SH-SY5Y (cell line): Measurements from ENCODE around the gene COL19A1.

ENCODE experiments used
- GATA2 ChIP-seq: IDR thresholded peaks from 2 replicates; pipeline ENCODE4 v1.6.1; 2011; ENCODE audit warnings: mild to moderate bottlenecking, low read depth, low read length
- GATA3 ChIP-seq: IDR thresholded peaks from 2 replicates; pipeline ENCODE4 v1.6.1; 2011; ENCODE audit warnings: low read depth, mild to moderate bottlenecking, low read length, moderate library complexity

GRCh38 chr6:69820018-69820417 lies 46.3 kb upstream of the COL19A1 start:
- TF ChIP-seq GATA2: no peak
- TF ChIP-seq GATA3: no peak
